Glomerular endothelial cell (primary cell): ENCODE measurements around the gene AFAP1L2. TPM values are rescaled to one million over a fixed set of nuclear protein-coding genes. Genes with fewer than 3 reads are reported as not detected.

Experiments
- DNase-seq: peaks from one replicate; pipeline ENCODE4 v3.0.0-alpha.2; 2011; ENCODE audit warnings: low read depth, low spot score; ENCODE audit errors: extremely low read depth
- total RNA-seq: library from RNA; depleted of rRNA; stranded (reverse); fragments of >200 nt; gene quantifications from 2 replicates; pipeline ENCODE4 v1.2.3, GENCODE V29; 2015

Gene AFAP1L2
- total RNA-seq, 1 donor from 2014 or later, result 3.4 TPM

DNA sequence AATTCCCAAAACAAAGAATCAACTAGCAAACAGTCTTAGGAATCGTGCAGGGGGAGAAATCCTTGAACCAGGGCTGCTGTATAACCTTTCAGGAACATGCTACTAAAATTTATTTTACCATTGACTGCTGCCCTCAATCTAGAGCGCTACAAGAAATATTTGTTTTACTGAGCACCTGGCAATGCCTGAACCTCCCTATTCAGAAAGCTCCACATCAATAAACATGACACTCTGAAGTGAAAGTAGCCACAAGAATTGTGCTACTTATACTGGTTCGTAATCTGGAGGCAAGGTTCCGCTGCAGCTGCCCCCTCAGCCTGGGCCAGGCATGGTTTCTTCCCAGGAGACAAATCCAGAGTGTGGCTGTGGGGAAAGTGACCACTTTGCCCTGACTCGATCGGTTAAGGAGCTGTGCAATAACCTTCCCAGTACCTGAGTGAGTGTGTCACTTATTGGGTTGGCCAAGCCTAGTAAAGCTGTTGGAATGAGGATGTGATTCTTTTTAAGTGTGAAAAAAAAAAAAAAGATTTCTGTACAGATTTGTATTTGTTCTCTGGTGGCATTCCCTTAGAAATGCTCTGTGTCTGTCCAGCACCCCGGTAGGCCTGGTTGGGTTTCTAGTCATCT is 157.5 kb downstream of the AFAP1L2 start:
- DNase-seq, result no peak

DNA sequence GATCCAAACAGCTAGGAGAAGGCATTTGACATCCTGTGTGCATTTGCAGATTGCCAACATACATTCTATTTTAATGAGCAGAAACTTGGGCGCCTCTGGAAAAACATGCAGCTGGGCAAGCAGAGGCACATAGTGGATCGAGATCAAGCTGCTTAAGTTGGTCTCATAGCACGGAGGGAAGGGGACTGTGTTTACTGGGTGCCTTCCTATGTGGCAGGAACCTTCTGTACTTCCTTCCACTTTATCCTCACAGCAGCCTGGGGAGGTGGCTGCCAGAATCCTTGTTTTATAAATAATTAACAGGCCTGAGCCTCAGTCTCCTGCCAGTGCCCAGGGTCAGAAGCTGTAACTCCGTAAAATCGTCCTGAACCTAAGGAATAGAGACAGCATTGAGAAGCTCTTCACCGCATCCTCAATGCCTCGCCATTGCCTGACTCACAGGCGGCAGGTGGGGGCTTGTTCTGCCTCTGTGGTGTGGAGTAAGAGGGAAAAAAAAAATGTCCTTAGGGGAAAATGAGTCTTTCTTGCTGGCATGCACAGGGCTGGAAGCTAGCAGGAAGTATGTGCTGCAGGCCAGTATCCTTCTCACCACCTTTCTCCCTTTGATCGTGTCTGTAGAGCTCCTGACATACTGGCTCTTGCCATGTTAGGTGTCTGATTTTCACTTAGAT is 159.0 kb downstream of the AFAP1L2 start:
- no peak for DNase-seq

Other genes starting within 250 kb of the AFAP1L2 start
- 5.8 and 10.5 TPM in 2 replicates for gene CCDC186, start 230.3 kb downstream of the AFAP1L2 start, total RNA-seq
- 0.06 TPM in 1 of 2 replicates, not detected in the other for gene TDRD1, start 225.1 kb downstream of the AFAP1L2 start, total RNA-seq
- 0.05 TPM in 1 of 2 replicates, not detected in the other for gene VWA2, start 165.2 kb downstream of the AFAP1L2 start, total RNA-seq